ENCODE measurements around the gene STPG4.

The STPG4 gene

DNA sequence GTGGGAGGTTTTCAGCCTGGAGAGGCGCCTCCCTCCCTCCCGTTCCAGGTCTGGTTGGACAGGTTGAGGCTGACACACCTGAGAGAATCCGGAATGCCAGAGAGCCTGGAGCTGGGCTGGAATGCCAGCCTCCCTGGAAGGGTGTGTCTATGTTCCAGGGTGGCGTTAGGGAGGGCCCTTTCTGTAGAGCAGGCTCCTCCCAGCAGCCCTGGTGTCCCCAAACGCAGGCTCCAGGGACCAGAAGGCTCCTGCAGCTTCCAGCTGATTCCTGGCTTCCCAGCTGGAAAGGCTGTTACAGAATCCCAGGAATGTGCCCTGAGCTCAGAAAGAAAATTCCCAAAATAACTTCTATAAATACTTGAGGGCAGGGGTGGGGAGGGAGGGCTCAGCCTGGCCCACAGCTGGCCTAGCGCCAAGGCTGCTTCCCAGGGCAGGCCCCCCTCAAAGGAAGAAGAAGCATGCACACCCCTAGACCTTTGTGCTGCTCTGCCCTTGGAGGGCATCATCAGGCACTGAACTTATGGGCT, 85.4 kb downstream of the STPG4 start:
- DNase-seq, result no peak

DNA sequence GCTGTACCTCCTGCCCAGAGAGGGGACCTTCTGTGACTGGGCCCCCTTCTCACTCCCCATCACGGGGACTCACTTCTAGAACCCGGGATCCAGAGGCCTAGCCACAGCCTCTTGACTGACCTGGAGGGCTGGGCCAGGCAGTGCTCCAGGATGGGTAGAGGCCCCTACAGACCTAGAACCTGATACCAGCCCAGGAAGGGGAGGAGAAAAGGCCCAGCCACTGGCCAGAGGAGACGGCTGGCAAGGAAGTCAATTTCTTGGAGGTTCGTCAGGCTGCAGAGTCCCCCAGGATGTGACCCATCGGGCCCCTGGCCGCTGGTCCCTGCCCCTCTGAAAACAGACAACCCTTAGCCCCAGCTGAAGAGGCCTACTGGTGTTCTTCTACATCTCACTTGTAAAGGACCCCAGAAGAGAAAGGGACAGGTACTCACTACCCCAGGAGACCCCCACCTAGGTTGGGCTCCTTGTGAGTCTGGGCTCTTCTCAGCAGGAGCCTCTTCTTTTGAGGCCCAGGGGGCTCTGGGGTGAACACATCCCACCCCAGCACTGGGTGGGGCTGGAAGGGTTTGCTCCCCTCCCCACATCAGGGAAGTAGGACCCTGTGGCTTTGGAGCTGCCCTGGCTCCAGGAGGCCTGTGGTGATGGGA, 86.0 kb downstream of the STPG4 start:
- no peak for DNase-seq

- DNase-seq, result no peak
Measured at GRCh38 chr2:47067788-47068407, 87.2 kb downstream of the STPG4 start.

DNA sequence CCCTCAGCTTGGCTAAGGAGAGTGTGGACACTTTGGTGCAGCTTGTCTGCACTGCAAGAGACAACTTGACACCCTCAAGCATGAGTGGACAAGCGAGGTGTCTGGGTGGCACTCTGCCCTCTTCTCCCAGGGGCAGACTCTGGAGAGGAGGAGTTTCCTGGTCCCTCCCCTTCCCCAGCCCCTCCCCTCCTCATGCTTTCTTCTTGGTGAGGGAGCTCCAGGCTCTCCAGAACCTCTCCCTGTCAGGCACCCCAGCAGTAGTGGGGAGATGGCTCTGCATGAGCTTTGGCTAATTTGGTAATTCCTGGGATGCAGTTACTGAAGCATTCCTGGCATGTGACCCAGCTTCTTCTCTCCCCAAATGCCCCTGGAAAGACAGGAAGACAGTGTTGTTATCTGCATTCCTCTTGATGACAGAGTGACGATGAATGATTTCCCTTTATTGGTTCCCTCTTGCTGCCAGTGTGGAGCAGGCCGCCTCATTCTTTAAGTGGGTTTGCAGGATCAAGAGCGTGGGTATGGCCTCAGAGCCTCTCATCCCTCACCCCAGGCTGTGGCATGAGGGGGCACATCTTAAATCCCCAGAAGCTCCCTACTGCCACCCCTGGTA, 89.2 kb downstream of the STPG4 start:
- no peak for DNase-seq

- DNase-seq, result no peak
Measured at GRCh38 chr2:47065343-47065742, 89.8 kb downstream of the STPG4 start.

GRCh38 chr2:47064106-47064505, 91.0 kb downstream of the STPG4 start:
- DNase-seq, result no peak

- no peak for DNase-seq
Measured at GRCh38 chr2:47063538-47063930, 91.6 kb downstream of the STPG4 start.

DNA sequence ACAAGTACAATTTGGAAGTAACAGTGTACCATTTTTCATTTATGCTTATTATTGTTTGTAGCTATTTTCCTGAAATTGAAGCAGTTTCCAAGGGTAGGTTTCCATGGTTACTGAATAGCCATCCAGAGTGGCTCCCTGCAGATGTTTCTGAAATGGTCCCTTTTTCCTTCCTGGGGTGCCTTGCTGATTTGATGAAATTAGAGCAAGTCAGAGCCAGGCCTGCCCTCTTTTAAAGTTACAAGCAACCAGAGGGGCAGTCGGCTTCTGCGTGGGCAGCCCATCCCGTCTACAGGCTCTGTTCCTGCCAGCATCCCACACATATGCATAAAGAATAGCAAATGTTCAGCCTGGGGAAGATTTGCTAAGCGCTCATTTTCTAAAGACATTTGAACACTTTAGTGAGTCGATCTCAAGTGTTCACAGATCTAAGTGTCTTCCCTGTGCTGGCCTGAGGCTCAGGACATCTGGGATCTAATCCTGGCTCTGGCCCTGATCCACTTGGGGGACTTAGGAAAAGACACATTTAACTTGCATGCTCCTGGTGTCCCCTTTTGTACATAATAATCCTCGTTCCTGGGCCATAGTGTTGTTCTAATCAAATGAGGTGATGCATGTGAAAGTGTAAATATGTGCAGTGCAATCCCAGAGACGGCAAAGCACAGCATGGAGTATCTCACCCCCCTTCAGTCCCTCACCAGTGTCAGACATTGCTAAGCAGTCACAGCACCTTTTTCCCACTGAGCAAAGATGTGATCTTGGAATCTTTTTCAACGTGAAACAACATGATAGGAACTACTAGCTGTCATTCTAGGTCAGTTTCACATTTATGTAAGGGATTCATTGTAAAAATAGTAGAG, 92.2 kb downstream of the STPG4 start:
- no peak for DNase-seq

GRCh38 chr2:47061944-47062678, 93.0 kb downstream of the STPG4 start:
- DNase-seq, result peak; percentile 38

DNA sequence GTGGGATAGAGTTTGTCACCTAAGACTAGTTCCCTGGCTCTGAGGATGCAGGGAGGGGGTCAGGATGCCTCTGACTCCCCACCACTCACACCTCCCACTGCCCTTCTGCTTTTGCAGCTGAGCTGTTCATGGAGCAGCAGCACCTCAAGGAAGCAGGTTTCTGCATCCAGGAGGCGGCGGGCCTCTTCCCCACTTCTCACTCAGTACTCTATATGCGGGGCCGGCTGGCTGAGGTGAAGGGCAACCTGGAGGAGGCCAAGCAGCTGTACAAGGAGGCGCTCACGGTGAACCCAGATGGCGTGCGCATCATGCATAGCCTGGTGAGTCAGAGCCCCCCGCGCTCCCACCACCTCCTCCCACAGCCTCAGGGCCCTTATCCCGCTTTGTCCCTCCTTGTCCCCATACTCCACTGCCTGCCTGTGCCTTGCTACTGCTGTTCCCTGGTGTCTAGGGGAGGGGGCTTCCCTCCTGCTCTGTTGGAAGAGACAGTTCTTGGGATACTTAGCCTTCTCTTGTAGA, 94.4 kb downstream of the STPG4 start:
- no peak for DNase-seq

DNA sequence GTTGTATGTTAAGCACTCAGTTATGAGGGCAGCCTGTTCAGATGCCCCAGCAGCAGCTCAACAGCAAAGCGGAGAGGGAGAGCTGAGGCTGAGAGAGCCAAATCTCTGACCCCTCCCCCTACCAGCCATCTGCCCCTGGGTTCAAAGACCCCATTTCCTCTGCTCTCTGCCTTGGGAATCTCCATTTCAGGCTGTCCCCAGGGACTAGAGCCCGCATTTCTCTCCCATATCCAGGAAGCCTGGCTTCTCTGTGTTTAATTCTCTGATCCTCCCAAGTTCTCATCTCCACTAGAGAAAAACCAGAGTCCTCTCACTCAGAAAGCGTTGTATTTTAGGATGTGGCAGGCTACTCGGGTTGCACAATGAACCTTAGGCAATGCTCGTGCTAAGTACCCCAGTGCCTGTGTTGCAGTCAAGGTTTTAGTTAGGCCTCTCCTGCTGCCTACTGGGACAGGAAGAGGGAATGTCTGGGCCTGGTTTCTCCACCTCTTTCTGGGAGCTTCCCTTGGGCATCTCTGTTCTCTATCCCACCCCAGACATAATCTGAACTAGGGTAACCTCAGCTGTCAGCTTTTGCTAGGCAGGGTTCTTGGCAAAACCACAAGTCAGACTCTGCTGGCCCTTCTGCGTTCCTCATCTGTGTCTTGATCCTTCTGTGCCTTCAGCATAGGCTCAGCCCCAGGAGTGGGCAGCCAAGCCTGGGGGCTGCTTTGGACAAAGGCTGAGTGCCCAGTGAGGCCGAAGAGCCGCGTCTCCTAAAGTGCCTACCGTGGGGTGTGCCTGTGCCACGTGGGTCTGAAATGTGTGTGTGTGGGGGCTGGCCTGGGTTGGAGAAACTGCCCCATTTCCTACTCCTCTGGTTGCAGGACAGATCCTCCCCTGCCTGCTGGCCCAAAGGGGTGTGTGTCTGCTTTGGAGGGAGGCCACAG, 96.8 kb downstream of the STPG4 start:
- DNase-seq, result peak; percentile 93

DNA sequence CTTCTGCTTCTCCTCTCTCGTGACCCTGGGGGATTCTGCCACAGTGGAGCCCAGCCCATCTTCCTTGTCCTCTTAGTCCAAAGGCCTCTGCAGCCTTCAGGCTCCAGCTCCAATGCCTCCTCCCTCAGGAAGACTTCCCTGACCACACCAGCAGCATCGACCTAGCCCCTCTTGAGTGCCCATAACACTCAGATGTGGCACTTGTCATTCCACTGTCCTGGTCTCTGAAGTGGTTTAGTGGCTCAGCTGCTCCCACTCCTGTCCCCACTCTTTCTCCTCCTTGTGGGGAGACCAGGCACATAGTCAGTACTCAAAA, 97.5 kb downstream of the STPG4 start:
- DNase-seq, result no peak

GRCh38 chr2:47056868-47057686, 98.0 kb downstream of the STPG4 start:
- DNase-seq, result no peak

- peak; percentile 90 for DNase-seq
Measured at GRCh38 chr2:47056374-47056773, 98.7 kb downstream of the STPG4 start.

DNA sequence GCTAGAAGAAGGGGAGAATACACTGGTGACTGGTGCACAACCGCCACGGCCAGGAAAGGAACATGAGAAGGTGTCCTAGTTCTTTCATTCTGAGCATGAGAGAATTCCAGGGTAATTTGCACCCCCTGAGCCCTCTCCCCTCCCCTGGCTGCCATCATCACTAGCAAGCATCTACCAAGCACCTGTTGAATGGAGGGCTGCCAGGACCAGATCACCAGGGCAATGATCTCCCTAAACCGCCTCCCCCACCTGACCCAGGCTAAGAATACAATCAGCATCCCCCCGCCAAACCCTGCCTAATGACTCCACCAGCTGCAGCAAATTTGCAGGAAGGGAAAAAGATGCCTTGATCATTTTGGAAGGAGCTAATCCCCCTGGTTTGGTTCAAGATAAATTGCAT, 100.2 kb downstream of the STPG4 start:
- no peak for DNase-seq

DNA sequence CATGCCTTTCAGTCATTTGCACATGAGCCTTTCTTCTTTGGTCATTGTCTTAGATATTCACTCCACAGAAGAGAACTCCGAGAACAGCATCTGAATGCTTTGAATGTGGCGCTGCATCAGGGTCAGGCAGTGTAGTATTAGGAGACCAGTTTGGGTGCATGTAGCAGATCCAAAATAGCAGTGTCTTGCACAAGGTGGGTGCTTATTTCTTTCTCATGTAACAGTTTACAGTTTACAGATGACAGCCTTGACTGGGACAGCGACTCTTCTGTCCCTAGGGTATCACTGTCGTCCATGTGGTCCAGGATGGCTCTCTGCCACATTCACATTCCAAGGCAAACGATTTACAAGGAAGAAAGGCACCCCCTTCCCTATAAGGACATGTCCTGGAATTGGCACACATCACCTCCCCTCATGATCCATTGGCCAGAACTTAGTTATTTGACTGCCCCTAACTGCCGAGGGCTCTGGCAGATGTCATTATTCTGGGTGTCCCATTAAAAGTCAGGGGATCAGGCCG, 101.0 kb downstream of the STPG4 start:
- no peak for DNase-seq

DNA sequence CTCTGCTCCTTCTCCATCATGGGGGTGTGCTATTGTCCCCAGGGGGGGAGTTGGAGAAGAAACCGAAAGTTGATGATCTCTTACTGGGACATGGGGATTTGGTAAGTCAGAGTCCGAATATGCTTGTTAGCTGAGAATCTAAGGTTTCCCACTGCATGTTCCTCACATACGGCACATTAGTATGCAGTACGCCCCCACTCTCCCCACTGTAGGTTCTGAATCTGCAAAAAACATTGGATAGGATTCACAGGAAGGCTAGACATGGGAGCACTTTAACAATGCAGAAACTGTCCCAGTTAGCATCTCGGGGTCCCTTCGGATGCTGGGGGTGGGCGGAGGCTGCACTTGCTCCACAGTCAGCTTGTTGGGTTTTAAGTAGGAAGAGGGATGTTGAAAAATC, 102.3 kb downstream of the STPG4 start:
- DNase-seq, result no peak

DNA sequence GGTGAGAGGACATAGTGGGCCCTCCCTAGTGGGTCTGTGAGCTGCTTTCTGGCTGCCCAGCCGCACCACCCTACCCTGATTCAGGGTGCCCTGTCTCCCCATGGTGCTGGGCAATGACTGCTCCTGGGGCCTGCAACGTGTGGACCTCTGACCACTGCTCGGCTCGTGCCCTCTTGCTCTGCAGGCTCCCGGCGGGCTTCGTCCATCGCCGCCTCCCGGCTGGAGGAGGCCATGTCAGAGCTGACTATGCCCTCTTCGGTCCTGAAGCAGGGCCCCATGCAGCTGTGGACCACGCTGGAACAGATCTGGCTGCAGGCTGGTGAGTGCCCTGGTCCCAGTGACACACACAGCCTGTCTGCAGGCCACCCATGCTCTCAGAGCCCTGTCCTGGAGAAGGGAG, 103.5 kb downstream of the STPG4 start:
- no peak for DNase-seq

GRCh38 chr2:47050762-47051161, 104.3 kb downstream of the STPG4 start:
- no peak for DNase-seq

Data from NCI-H1694 treated with DMSO at 0.1 percent for 48 hours (cell line).